GM19468 (cell line): ENCODE measurements around the gene MAGEB1.

Experiments
- ATAC-seq: cut with Tn5 transposase; IDR thresholded peaks from one replicate; pipeline ENCODE4 v1.9.1; 2021; ENCODE audit warnings: mild to moderate bottlenecking, moderate library complexity, moderate number of reproducible peaks; ENCODE audit not compliant: unreplicated experiment; ENCODE audit errors: extremely low read depth

Gene MAGEB1

GRCh38 chrX:30283456-30284200 is 36.7 kb downstream of the MAGEB1 start:
- no peak for ATAC-seq

- no peak for ATAC-seq
Measured at GRCh38 chrX:30296408-30297254, 49.7 kb downstream of the MAGEB1 start.

- no peak for ATAC-seq
Measured at GRCh38 chrX:30301208-30301607, 54.3 kb downstream of the MAGEB1 start.
